GM12878 (cell line): ENCODE data around the gene TSEN54. TPM values are rescaled to one million over a fixed set of nuclear protein-coding genes. Genes with fewer than 3 reads are reported as not detected.

ENCODE experiments used
- ATAC-seq: fragments of 200-7000 bp; cut with Tn5 transposase; 3 replicates; pipeline ENCODE4 v1.9.1; 2020; ENCODE audit warnings: mild to moderate bottlenecking, moderate library complexity
- Bru-seq: library from RNA; stranded (reverse); fragments of 400-500 nt; gene quantifications from one replicate; lab custom pipeline; 2021; lab: Mats Ljungman, UMichigan
- BruChase-seq, 2 experiments: library from RNA; stranded (reverse); fragments of 400-500 nt; gene quantifications; one replicate each; lab custom pipeline; 2021; lab: Mats Ljungman, UMichigan
- BruUV-seq: library from RNA; stranded (reverse); fragments of 400-500 nt; replicated peaks from 2 replicates; lab custom pipeline; 2021; lab: Mats Ljungman, UMichigan
- CTCF ChIA-PET: fragments of 300-600 bp; sonication (Branson Sonifier 250); formaldehyde crosslinking; extraction: SDS; loops from one replicate; lab custom pipeline; 2021; ENCODE audit warnings: inconsistent platforms; lab: Yijun Ruan, JAX
- POLR2A ChIA-PET: fragments of 350-600 bp; formaldehyde crosslinking; extraction: SDS; loops from one replicate; lab custom pipeline; 2021; ENCODE audit warnings: inconsistent platforms; lab: Charles Lee
- RAD21 ChIA-PET: fragments of 300-600 bp; sonication (Branson Sonifier 250); formaldehyde crosslinking; loops from one replicate; lab custom pipeline; 2023; ENCODE audit warnings: antibody characterized with exemption; ENCODE audit not compliant: unreplicated experiment; lab: Charles Lee
- SMC1A ChIA-PET: fragments of 300-600 bp; sonication (Branson Sonifier 250); formaldehyde crosslinking; loops from one replicate; lab custom pipeline; 2023; ENCODE audit not compliant: unreplicated experiment, uncharacterized antibody; lab: Charles Lee
- DNase-seq: peaks from one replicate; pipeline ENCODE4 v3.0.0-alpha.2; 2011; ENCODE audit warnings: low read depth, low spot score
- FAIRE-seq: peaks from 3 replicates; lab custom pipeline; 2011; peaks lifted over from hg19 to GRCh38; lab: Jason Lieb, UNC
- H2AFZ ChIP-seq: 2 replicates; pipeline ENCODE4 v1.6.0; 2011; ENCODE audit warnings: low read depth, low read length, control low read depth; ENCODE audit not compliant: control insufficient read depth
- H3K27ac ChIP-seq: 2 replicates; pipeline ENCODE4 v1.5.1; 2011; ENCODE audit warnings: control low read depth; ENCODE audit not compliant: control insufficient read depth, insufficient read depth
- H3K27me3 ChIP-seq, 2 experiments: replicated peaks in 1 of 2; 2 replicates each; pipeline versions ENCODE4 v1.6.0 to v1.6.1; 2011; ENCODE audit warnings: low read length in 1 of 2; ENCODE audit not compliant: control insufficient read depth in 2 of 2, insufficient read depth in 2 of 2
- H3K36me3 ChIP-seq, 2 experiments: 2 replicates each; pipeline ENCODE4 v1.5.1; 2011; ENCODE audit warnings: low read length in 1 of 2; ENCODE audit not compliant: control insufficient read depth in 2 of 2, insufficient read depth in 2 of 2
- H3K4me1 ChIP-seq: 2 replicates; pipeline ENCODE4 v1.6.1; 2011; ENCODE audit warnings: mild to moderate bottlenecking, low read length, moderate library complexity, mixed read lengths; ENCODE audit not compliant: control insufficient read depth, insufficient read depth
- H3K4me2 ChIP-seq: 2 replicates; pipeline ENCODE4 v1.6.0; 2011; ENCODE audit warnings: control low read depth; ENCODE audit not compliant: control insufficient read depth, insufficient read depth
- H3K4me3 ChIP-seq: fragments of 200-600 bp; sonication (generic); 2 replicates; pipeline ENCODE4 v1.5.1; 2016
- H3K79me2 ChIP-seq: 2 replicates; pipeline ENCODE4 v1.6.0; 2011; ENCODE audit warnings: low read length; ENCODE audit not compliant: control insufficient read depth, insufficient read depth
- H3K9ac ChIP-seq: 2 replicates; pipeline ENCODE4 v1.8.0; 2011; ENCODE audit warnings: low read length, control low read depth, mixed read lengths; ENCODE audit not compliant: control insufficient read depth, insufficient read depth
- H3K9me3 ChIP-seq: replicated peaks from 3 replicates; pipeline ENCODE4 v1.5.1; 2011; ENCODE audit warnings: mild to moderate bottlenecking, low read length; ENCODE audit not compliant: control insufficient read depth, insufficient read depth
- H4K20me1 ChIP-seq: 2 replicates; pipeline ENCODE4 v1.6.0; 2011; ENCODE audit not compliant: control insufficient read depth, insufficient read depth
- CBX5 ChIP-seq: sonication (generic); IDR thresholded peaks from 2 replicates; pipeline ENCODE4 v1.6.1; 2016; ENCODE audit warnings: low read depth, moderate library complexity, mild to moderate bottlenecking, inconsistent platforms
- EZH2 ChIP-seq: IDR thresholded peaks from 2 replicates; pipeline ENCODE4 v1.6.1; 2012; ENCODE audit warnings: low read depth, mild to moderate bottlenecking, control low read depth, inconsistent platforms, low read length, borderline replicate concordance; ENCODE audit not compliant: control insufficient read depth
- IKZF1 ChIP-seq: fragments of 450-650 bp; conservative IDR thresholded peaks from 2 replicates; pipeline ENCODE4 v1.6.1; 2017; ENCODE audit warnings: antibody characterized with exemption, mild to moderate bottlenecking
- MTA3 ChIP-seq: IDR thresholded peaks from 2 replicates; pipeline ENCODE4 v1.6.1; 2012; ENCODE audit warnings: low read length, inconsistent platforms, borderline replicate concordance
- RAD51 ChIP-seq: fragments of 450-650 bp; IDR thresholded peaks from 2 replicates; pipeline ENCODE4 v1.6.1; 2016; ENCODE audit warnings: moderate library complexity, mild to moderate bottlenecking, inconsistent platforms
- USF1 ChIP-seq: IDR thresholded peaks from 2 replicates; pipeline ENCODE4 v1.6.1; 2011; ENCODE audit warnings: borderline replicate concordance, low read depth, mild to moderate bottlenecking, moderate library complexity, mixed read lengths, low read length; ENCODE audit not compliant: insufficient read depth; ENCODE audit errors: extremely low read length
- ZNF24 ChIP-seq: fragments of 450-650 bp; IDR thresholded peaks from 2 replicates; pipeline ENCODE4 v1.6.1; 2017; ENCODE audit warnings: antibody characterized with exemption, mild to moderate bottlenecking
- ZNF274 ChIP-seq: IDR thresholded peaks from one replicate; pipeline ENCODE4 v1.8.0; 2011; ENCODE audit not compliant: insufficient read length, insufficient read depth
- ZNF622 ChIP-seq: fragments of 450-650 bp; IDR thresholded peaks from 2 replicates; pipeline ENCODE4 v1.6.1; 2017; ENCODE audit warnings: mild to moderate bottlenecking, inconsistent platforms
- ZNF687 ChIP-seq: fragments of 450-650 bp; IDR thresholded peaks from 2 replicates; pipeline ENCODE4 v1.6.1; 2017; ENCODE audit warnings: mild to moderate bottlenecking, moderate library complexity
- WGBS: methylation state at CpG from one replicate; pipeline ENCODE4 v1.1.6; 2016; ENCODE audit warnings: low lambda C conversion rate; ENCODE audit not compliant: insufficient replicate concordance, insufficient coverage; ENCODE audit errors: missing lambda C conversion rate; 5-methylcytosine and 5-hydroxymethylcytosine counted together
- in situ Hi-C: fragments of 300-500 bp; cut with MboI; formaldehyde crosslinking; loops from 9 replicates; pipeline ENCODE4 v1.14.3; 2018; ENCODE audit warnings: mixed read lengths
- intact Hi-C: fragments of 100-400 bp; cut with micrococcal nuclease; formaldehyde crosslinking; loops from one replicate; pipeline ENCODE4 v1.14.2; 2022; ENCODE audit not compliant: unreplicated experiment
- long read RNA-seq, 2 experiments: library from polyadenylated mRNA; unstranded; transcript quantifications; one replicate each; pipeline ENCODE4 v2.0.0, GENCODE V29; 2019 to 2020
- polyA minus RNA-seq, 3 experiments: library from RNA; depleted of rRNA, polyadenylated mRNA; stranded (reverse); fragments of >200 nt; gene quantifications; 2 replicates each; pipeline ENCODE4 v1.2.3, GENCODE V29; 2011
- polyA plus RNA-seq, 11 experiments: library from polyadenylated mRNA; depleted of rRNA in 4 of 11; unstranded in 6 of 11; stranded (reverse) in 5 of 11; fragments of >200 nt; fragmentation: Nextera tagmentation in 4 of 11; fragmentation: Illumina TruSeq in 1 of 11; extraction: Ambion mirVana in 4 of 11; extraction: Trizol in 1 of 11; gene quantifications; 1 replicate in 1 of 11; 2 replicates in 10 of 11; pipeline versions ENCODE4 v1.2.1 to v1.2.3, GENCODE V29; 2011 to 2016; ENCODE audit warnings: inconsistent platforms in 2 of 11, missing spikeins in 2 of 11, low read depth in 1 of 11
- total RNA-seq, 4 experiments: library from RNA; depleted of rRNA in 3 of 4; stranded (reverse); fragments of >200 nt in 3 of 4; fragmentation: Illumina TruSeq in 1 of 4; extraction: Trizol in 1 of 4; gene quantifications; 2 replicates each; pipeline versions ENCODE4 v1.2.1 to v1.2.3, GENCODE V29; 2013 to 2021
- TF ChIP-seq, protein P1 (sequence below): fragments of 450-650 bp; IDR thresholded peaks from 2 replicates; pipeline ENCODE4 v1.6.1; 2017; ENCODE audit warnings: low read depth, mild to moderate bottlenecking, moderate library complexity

The TSEN54 gene
- total RNA-seq (2013; cell fraction: nucleolus; rRNA removed): 16.4 and 19.8 TPM in 2 replicates
- total RNA-seq (2014; rRNA removed): 42.1 and 43.2 TPM in 2 replicates
- 21.4 and 26.1 TPM in 2 replicates for total RNA-seq (2014; rRNA removed; fragmentation: Illumina TruSeq; extraction: Trizol)
- 37.3 and 41.2 TPM in 2 replicates for total RNA-seq (2021)
- 12.7 TPM for polyA plus RNA-seq (2011; ENCODE audit: low read depth)
- 25.4 and 45.7 TPM in 2 replicates for polyA plus RNA-seq (2011; rRNA removed)
- 41.7 and 53.0 TPM in 2 replicates for polyA plus RNA-seq (2011; cell fraction: cytosol; rRNA removed)
- 54.8 and 62.1 TPM in 2 replicates for polyA plus RNA-seq (2011; cell fraction: nucleus; rRNA removed)
- 20.1 and 23.9 TPM in 2 replicates for polyA plus RNA-seq (2012)
- 22.9 and 29.5 TPM in 2 replicates for polyA plus RNA-seq (2014; fragmentation: Illumina TruSeq; extraction: Trizol)
- 10 to 100 TPM in 1 of 2 experiments, 1 to 10 TPM in 1; 7.1 to 23.1 TPM for polyA plus RNA-seq (2014; fragmentation: Nextera tagmentation; extraction: Ambion mirVana)
- polyA plus RNA-seq (2014; rRNA removed): 42.4 and 52.2 TPM in 2 replicates
- polyA plus RNA-seq (2016; fragmentation: Nextera tagmentation; extraction: Ambion mirVana): 10 to 100 TPM; 41.1 to 48.0 TPM
- polyA minus RNA-seq (2011; rRNA and poly(A)+ RNA removed): 25.9 and 32.6 TPM in 2 replicates
- 6.8 and 18.3 TPM in 2 replicates for polyA minus RNA-seq (2011; cell fraction: cytosol; rRNA and poly(A)+ RNA removed)
- polyA minus RNA-seq (2011; cell fraction: nucleus; rRNA and poly(A)+ RNA removed): 7.5 and 13.1 TPM in 2 replicates
- percentile 61 among the genes with signal in this experiment for Bru-seq, nascent RNA
- BruChase-seq, experiment 1, labeled RNA remaining after a 6-hour chase: percentile 72 among the genes with signal in this experiment
- BruChase-seq, experiment 2, labeled RNA remaining after a 2-hour chase: percentile 69 among the genes with signal in this experiment
- long read RNA-seq, experiment 1, transcript TSEN54-201 (11 exons, 1,944 nt): major isoform, 38 of 49 reads
- long read RNA-seq, experiment 1, partial matches to known transcripts: 4 of 49 reads
- long read RNA-seq, experiment 1, other reads (novel, unspliced or antisense): 7 of 49 reads
- long read RNA-seq, experiment 2, transcript TSEN54-201 (11 exons, 1,944 nt): major isoform, 16 of 22 reads
- long read RNA-seq, experiment 2, partial matches to known transcripts: 4 of 22 reads
- long read RNA-seq, experiment 2, other reads (novel, unspliced or antisense): 2 of 22 reads

DNA sequence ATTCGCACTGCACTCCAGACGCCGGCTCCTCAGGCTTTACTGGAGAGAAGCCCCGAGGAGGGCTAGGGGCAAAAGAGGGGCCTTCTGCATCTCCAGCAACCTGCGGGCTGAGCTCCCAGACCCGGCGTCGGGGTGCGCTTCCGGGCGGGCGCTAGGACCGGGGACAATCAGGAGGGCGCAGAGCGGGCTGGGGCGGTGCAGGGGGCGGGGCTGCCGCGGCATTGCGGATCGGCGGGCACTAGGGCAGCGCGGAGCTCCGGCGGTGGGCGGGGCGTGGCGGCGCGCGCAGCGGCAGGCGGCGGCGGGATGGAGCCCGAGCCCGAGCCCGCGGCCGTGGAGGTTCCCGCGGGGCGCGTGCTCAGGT is at the start of gene TSEN54:
Gene TSEN54, plus strand, starts transcription at position 274 of the 364 bp plus-strand sequence. Its CDS starts 33 bp downstream, at position 307.
- Histone ChIP-seq H3K9ac (peak within 1 kb of the TSS; percentile 78), H4K20me1 (no peaks in the 10 kb centered on the region), H3K27ac (peak within 1 kb of the TSS; percentile 46), H3K4me3 (peak within 1 kb of the TSS; percentile 95), H3K9me3 (no peaks in the 10 kb centered on the region), H3K4me1 (peaks cover 20% of the 10 kb centered on the region), H3K79me2 (peaks cover 14% of the 10 kb centered on the region), H3K4me2 (peak within 1 kb of the TSS; percentile 100), H3K36me3 (peaks cover 0 to 1% of the 10 kb centered on the region in 2 experiments; a peak in 3 of 4 replicates), H2AFZ (peak within 1 kb of the TSS; percentile 94), H3K27me3 (no peaks in the 10 kb centered on the region)
- ChIA-PET RAD21 (interaction anchor here (0.6 to 1.8 kb wide), 22 partner anchors 9 to 245 kb away, joined by 3 to 14 read pairs (median 4); partner anchors contain the start of genes GRB2, LLGL2, MIF4GD and SLC25A19), SMC1A (interaction anchor here (0.6 to 1.8 kb wide), 11 partner anchors 9 to 351 kb away, joined by 3 to 8 read pairs (median 4); partner anchors contain the start of genes GRB2, LLGL2 and TMEM94), POLR2A (interaction anchor here (0.6 to 1.4 kb wide), 9 partner anchors 9 to 1061 kb away, joined by 3 to 5 read pairs (median 3); partner anchors contain the start of genes LLGL2 and WBP2), CTCF (interaction anchor here (0.6 to 2.1 kb wide), 24 partner anchors 8 to 245 kb away, joined by 3 to 21 read pairs (median 4); partner anchors contain the start of genes LLGL2, MIF4GD, MYO15B and SLC25A19)
- under 1% methylated on average over 24 of the region's 45 CpGs for WGBS
- DNase-seq (peak; percentile 33), ATAC-seq (peak; percentile 89), FAIRE-seq (peak; percentile 56)
- intact Hi-C loops: loop anchor here (2.0 to 10.0 kb wide), 2 partner anchors 73 to 251 kb away; partner anchors contain the start of genes GGA3 and MRPS7
- no TSS peak for BruUV-seq
- in situ Hi-C loops: no loop called here
- TF ChIP-seq MTA3: no peak
- TF ChIP-seq CBX5: no peak
- no peak for TF ChIP-seq ZNF24
- TF ChIP-seq ZNF274: no peak
- no peak for TF ChIP-seq USF1
- TF ChIP-seq EZH2: no peak
- TF ChIP-seq RAD51: no peak
- TF ChIP-seq ZNF622: no peak
- no peak for TF ChIP-seq ZNF687
- TF ChIP-seq IKZF1: peak; percentile 88
- TF ChIP-seq, protein P1, sequence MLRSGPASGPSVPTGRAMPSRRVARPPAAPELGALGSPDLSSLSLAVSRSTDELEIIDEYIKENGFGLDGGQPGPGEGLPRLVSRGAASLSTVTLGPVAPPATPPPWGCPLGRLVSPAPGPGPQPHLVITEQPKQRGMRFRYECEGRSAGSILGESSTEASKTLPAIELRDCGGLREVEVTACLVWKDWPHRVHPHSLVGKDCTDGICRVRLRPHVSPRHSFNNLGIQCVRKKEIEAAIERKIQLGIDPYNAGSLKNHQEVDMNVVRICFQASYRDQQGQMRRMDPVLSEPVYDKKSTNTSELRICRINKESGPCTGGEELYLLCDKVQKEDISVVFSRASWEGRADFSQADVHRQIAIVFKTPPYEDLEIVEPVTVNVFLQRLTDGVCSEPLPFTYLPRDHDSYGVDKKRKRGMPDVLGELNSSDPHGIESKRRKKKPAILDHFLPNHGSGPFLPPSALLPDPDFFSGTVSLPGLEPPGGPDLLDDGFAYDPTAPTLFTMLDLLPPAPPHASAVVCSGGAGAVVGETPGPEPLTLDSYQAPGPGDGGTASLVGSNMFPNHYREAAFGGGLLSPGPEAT: peak; percentile 96
